AG09319 (cell line): ENCODE data around the gene LRP10.

Experiments
- DNase-seq: peaks from one replicate; pipeline ENCODE4 v3.0.0-alpha.2; 2010; ENCODE audit warnings: low read depth; ENCODE audit errors: extremely low read depth
- TF ChIP-seq, protein P1 (sequence below): IDR thresholded peaks from 2 replicates; pipeline ENCODE4 v1.5.1; 2011; ENCODE audit warnings: low read depth, mild to moderate bottlenecking, inconsistent platforms, low read length, moderate library complexity

Gene LRP10

DNA sequence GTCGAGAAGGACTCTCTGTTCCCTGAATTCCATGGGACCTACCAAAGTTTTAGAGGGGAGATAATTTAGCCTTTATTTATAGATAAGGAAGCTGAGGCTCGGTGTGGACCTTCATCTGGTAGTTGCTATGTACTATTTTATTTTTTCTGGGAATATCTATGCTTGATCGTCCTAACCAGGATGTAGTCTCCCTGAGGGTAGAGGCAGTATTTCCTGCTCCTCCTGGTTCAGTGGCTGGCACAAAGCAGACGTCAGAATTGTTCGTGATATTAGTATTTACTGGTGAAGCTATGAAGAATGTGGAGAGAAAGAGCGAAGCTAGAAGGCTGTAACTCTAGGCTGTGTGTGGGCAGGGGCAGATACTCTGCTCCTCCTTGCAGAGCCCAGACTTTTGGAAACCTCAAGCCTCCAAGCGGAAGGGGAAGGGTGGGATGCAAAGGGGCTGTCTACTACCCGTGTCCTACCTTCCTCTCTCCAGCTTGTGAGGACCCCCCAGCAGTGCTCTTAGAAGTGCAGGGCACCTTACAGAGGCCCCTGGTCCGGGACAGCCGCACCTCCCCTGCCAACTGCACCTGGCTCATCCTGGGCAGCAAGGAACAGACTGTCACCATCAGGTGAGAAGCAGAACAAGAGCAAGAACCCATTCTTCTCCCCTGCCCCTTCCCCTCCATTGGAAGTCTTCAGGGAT, 1.4 kb downstream of the LRP10 start:
- TF ChIP-seq, protein P1, sequence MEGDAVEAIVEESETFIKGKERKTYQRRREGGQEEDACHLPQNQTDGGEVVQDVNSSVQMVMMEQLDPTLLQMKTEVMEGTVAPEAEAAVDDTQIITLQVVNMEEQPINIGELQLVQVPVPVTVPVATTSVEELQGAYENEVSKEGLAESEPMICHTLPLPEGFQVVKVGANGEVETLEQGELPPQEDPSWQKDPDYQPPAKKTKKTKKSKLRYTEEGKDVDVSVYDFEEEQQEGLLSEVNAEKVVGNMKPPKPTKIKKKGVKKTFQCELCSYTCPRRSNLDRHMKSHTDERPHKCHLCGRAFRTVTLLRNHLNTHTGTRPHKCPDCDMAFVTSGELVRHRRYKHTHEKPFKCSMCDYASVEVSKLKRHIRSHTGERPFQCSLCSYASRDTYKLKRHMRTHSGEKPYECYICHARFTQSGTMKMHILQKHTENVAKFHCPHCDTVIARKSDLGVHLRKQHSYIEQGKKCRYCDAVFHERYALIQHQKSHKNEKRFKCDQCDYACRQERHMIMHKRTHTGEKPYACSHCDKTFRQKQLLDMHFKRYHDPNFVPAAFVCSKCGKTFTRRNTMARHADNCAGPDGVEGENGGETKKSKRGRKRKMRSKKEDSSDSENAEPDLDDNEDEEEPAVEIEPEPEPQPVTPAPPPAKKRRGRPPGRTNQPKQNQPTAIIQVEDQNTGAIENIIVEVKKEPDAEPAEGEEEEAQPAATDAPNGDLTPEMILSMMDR: no peak
- no peak for DNase-seq

GRCh38 chr14:22875003-22875747, 3.6 kb downstream of the LRP10 start:
- DNase-seq: no peak
- TF ChIP-seq, protein P1: no peak

DNA sequence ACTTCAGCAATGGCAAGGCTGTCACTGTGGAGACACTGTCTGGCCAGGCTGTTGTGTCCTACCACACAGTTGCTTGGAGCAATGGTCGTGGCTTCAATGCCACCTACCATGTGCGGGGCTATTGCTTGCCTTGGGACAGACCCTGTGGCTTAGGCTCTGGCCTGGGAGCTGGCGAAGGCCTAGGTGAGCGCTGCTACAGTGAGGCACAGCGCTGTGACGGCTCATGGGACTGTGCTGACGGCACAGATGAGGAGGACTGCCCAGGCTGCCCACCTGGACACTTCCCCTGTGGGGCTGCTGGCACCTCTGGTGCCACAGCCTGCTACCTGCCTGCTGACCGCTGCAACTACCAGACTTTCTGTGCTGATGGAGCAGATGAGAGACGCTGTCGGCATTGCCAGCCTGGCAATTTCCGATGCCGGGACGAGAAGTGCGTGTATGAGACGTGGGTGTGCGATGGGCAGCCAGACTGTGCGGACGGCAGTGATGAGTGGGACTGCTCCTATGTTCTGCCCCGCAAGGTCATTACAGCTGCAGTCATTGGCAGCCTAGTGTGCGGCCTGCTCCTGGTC, 4.3 kb downstream of the LRP10 start:
- TF ChIP-seq, protein P1: no peak
- DNase-seq: no peak

DNA sequence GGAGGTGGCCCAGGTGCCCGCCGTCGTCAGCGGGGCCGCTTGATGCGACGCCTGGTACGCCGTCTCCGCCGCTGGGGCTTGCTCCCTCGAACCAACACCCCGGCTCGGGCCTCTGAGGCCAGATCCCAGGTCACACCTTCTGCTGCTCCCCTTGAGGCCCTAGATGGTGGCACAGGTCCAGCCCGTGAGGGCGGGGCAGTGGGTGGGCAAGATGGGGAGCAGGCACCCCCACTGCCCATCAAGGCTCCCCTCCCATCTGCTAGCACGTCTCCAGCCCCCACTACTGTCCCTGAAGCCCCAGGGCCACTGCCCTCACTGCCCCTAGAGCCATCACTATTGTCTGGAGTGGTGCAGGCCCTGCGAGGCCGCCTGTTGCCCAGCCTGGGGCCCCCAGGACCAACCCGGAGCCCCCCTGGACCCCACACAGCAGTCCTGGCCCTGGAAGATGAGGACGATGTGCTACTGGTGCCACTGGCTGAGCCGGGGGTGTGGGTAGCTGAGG, 5.5 kb downstream of the LRP10 start:
- DNase-seq: no peak
- TF ChIP-seq, protein P1: no peak

- TF ChIP-seq, protein P1: no peak
- DNase-seq: no peak
Measured at GRCh38 chr14:22878271-22879246, 7.0 kb downstream of the LRP10 start.

- TF ChIP-seq, protein P1: no peak
- DNase-seq: no peak
Measured at GRCh38 chr14:22882064-22882463, 10.5 kb downstream of the LRP10 start.
